NCI-H2029 treated with DMSO at 0.1 percent for 48 hours (cell line): ENCODE measurements around the gene USP32.
"Not testable (repeated sequence)": the region's sequence is repeated elsewhere in the genome, so short reads cannot be mapped to it uniquely, and the experiment has no call there.

Experiments used
- DNase-seq: peaks from one replicate; lab custom pipeline; 2025; lab: John Stamatoyannopoulos, UW

USP32 gene

GRCh38 chr17:60403523-60403810, 11.5 kb upstream of the USP32 start:
- DNase-seq: no peak

- DNase-seq: no peak
Observed at GRCh38 chr17:60401819-60402218, 9.9 kb upstream of the USP32 start.

- no peak for DNase-seq
Observed at GRCh38 chr17:60398227-60398959, 6.5 kb upstream of the USP32 start.

- DNase-seq: no peak
Observed at GRCh38 chr17:60396412-60396811, 4.5 kb upstream of the USP32 start.

GRCh38 chr17:60395508-60396065, 3.7 kb upstream of the USP32 start:
- peak; percentile 8 for DNase-seq

- DNase-seq: no peak
Observed at GRCh38 chr17:60393840-60394723, 2.1 kb upstream of the USP32 start.

GRCh38 chr17:60392845-60393702, 1.1 kb upstream of the USP32 start:
- DNase-seq: peak; percentile 61

- peak; percentile 63 for DNase-seq
Observed at GRCh38 chr17:60391471-60392041, 377 bp downstream of the USP32 start.

- DNase-seq: peak; percentile 12
Observed at GRCh38 chr17:60390925-60391470, 935 bp downstream of the USP32 start.

- no peak for DNase-seq
Observed at GRCh38 chr17:60390186-60390585, 1.7 kb downstream of the USP32 start.

GRCh38 chr17:60388742-60389141, 3.2 kb downstream of the USP32 start:
- no peak for DNase-seq

- no peak for DNase-seq
Observed at GRCh38 chr17:60387666-60388065, 4.3 kb downstream of the USP32 start.

GRCh38 chr17:60386147-60387058, 5.5 kb downstream of the USP32 start:
- DNase-seq: no peak

GRCh38 chr17:60384921-60385320, 7.0 kb downstream of the USP32 start:
- DNase-seq: not testable (repeated sequence)

GRCh38 chr17:60383379-60383778, 8.6 kb downstream of the USP32 start:
- peak; percentile 27 for DNase-seq

GRCh38 chr17:60381958-60382357, 10.0 kb downstream of the USP32 start:
- DNase-seq: no peak

GRCh38 chr17:60379461-60379860, 12.5 kb downstream of the USP32 start:
- DNase-seq: not testable (repeated sequence)

- not testable (repeated sequence) for DNase-seq
Observed at GRCh38 chr17:60378187-60378586, 13.7 kb downstream of the USP32 start.

GRCh38 chr17:60372790-60373483, 19.0 kb downstream of the USP32 start:
- no peak for DNase-seq
